A549 (cell line): ENCODE data around the gene KCTD6. TPM values are rescaled to one million over a fixed set of nuclear protein-coding genes. Genes with fewer than 3 reads are reported as not detected.

ENCODE experiments used
- ATAC-seq, 2 experiments: fragments of 200-7000 bp in 1 of 2; fragments of >200 bp in 1 of 2; cut with Nextera tagmentation in 1 of 2; cut with Tn5 transposase in 1 of 2; 3 replicates each; pipeline versions ENCODE4 v1.8.0 to v1.9.1; 2018 to 2020; ENCODE audit warnings: mild to moderate bottlenecking in 1 of 2, moderate library complexity in 1 of 2
- CTCF ChIA-PET: fragments of 300-600 bp; sonication (Branson Sonifier 250); formaldehyde crosslinking; extraction: SDS; loops from one replicate; lab custom pipeline; 2021; ENCODE audit warnings: antibody characterized with exemption, inconsistent platforms; lab: Yijun Ruan, JAX
- POLR2A ChIA-PET: fragments of 350-600 bp; formaldehyde crosslinking; extraction: SDS; loops from one replicate; lab custom pipeline; 2021; ENCODE audit warnings: antibody characterized with exemption, inconsistent platforms; lab: Yijun Ruan, JAX
- DNase-seq, 2 experiments: peaks; one replicate each; pipeline versions ENCODE4 v3.0.0 to v3.0.0-alpha.2; 2011 to 2016; ENCODE audit warnings: low read depth in 1 of 2, low spot score in 1 of 2
- FAIRE-seq: peaks from 2 replicates; lab custom pipeline; 2011; peaks lifted over from hg19 to GRCh38; lab: Jason Lieb, UNC
- H3K27ac ChIP-seq, 2 experiments: fragments of >200 bp; sonication (Bioruptor Twin); formaldehyde crosslinking; 3 replicates each; pipeline ENCODE4 v1.5.1; 2016 to 2017
- H3K4me1 ChIP-seq: fragments of >200 bp; sonication (Bioruptor Twin); formaldehyde crosslinking; 3 replicates; pipeline ENCODE4 v1.6.1; 2016
- H3K4me2 ChIP-seq: fragments of >200 bp; sonication (Bioruptor Twin); formaldehyde crosslinking; 3 replicates; pipeline ENCODE4 v1.6.1; 2016
- H3K4me3 ChIP-seq: fragments of >200 bp; sonication (Bioruptor Twin); formaldehyde crosslinking; 3 replicates; pipeline ENCODE4 v1.5.1; 2016
- H3K9me3 ChIP-seq: fragments of >200 bp; sonication (Bioruptor Twin); formaldehyde crosslinking; 3 replicates; pipeline ENCODE4 v1.6.1; 2016
- BHLHE40 ChIP-seq: IDR thresholded peaks from 2 replicates; pipeline ENCODE4 v1.6.1; 2012; ENCODE audit warnings: low read depth, low read length, inconsistent platforms
- CEBPB ChIP-seq, 2 experiments: fragments of >200 bp in 1 of 2; sonication (Bioruptor Twin) in 1 of 2; formaldehyde crosslinking in 1 of 2; IDR thresholded peaks; 2 replicates each; pipeline ENCODE4 v1.6.1; 2012 to 2016
- CHD4 ChIP-seq: fragments of 200-600 bp; sonication (generic); IDR thresholded peaks from 2 replicates; pipeline ENCODE4 v1.6.1; 2016; ENCODE audit warnings: antibody characterized with exemption, mild to moderate bottlenecking, borderline replicate concordance
- EHMT2 ChIP-seq: fragments of 200-600 bp; sonication (generic); IDR thresholded peaks from 2 replicates; pipeline ENCODE4 v1.6.1; 2016; ENCODE audit warnings: antibody characterized with exemption, low read depth, mild to moderate bottlenecking, moderate library complexity
- EP300 ChIP-seq, 2 experiments: fragments of >200 bp; sonication (Bioruptor Twin); formaldehyde crosslinking; IDR thresholded peaks; 2 replicates in 1 of 2; 3 replicates in 1 of 2; pipeline ENCODE4 v1.6.1; 2016 to 2017
- FOSB ChIP-seq: fragments of 250-450 bp; sonication (Bioruptor Pico); IDR thresholded peaks from 2 replicates; pipeline ENCODE4 v1.5.0; 2020; ENCODE audit warnings: mild to moderate bottlenecking, moderate library complexity
- HDAC2 ChIP-seq: fragments of 200-600 bp; sonication (generic); IDR thresholded peaks from 2 replicates; pipeline ENCODE4 v1.6.1; 2016
- HES2 ChIP-seq: fragments of >200 bp; sonication (Bioruptor Twin); formaldehyde crosslinking; IDR thresholded peaks from 2 replicates; pipeline ENCODE4 v1.6.1; 2016
- HOXB13 ChIP-seq: fragments of 250-450 bp; sonication (Bioruptor Pico); IDR thresholded peaks from 2 replicates; pipeline ENCODE4 v1.5.0; 2020; ENCODE audit warnings: low read depth, mild to moderate bottlenecking, moderate library complexity
- HOXB5 ChIP-seq: fragments of 250-450 bp; sonication (Bioruptor Pico); IDR thresholded peaks from 2 replicates; pipeline ENCODE4 v1.5.0; 2020; ENCODE audit warnings: mild to moderate bottlenecking, moderate library complexity
- KDM1A ChIP-seq: fragments of 200-600 bp; sonication (generic); IDR thresholded peaks from 2 replicates; pipeline ENCODE4 v1.6.1; 2016; ENCODE audit warnings: low read depth, mild to moderate bottlenecking
- KDM5A ChIP-seq: fragments of 200-600 bp; sonication (generic); IDR thresholded peaks from 2 replicates; pipeline ENCODE4 v1.6.1; 2016; ENCODE audit warnings: antibody characterized with exemption, mild to moderate bottlenecking
- MYC ChIP-seq: IDR thresholded peaks from 2 replicates; pipeline ENCODE4 v1.6.1; 2012; ENCODE audit warnings: mild to moderate bottlenecking, inconsistent platforms, low read length, improper control_type of control experiment, borderline replicate concordance
- NR3C1 ChIP-seq: fragments of >200 bp; sonication (Bioruptor Twin); formaldehyde crosslinking; IDR thresholded peaks from 3 replicates; pipeline ENCODE4 v1.6.1; 2017
- PHF8 ChIP-seq: fragments of 200-600 bp; sonication (generic); IDR thresholded peaks from 2 replicates; pipeline ENCODE4 v1.6.1; 2016; ENCODE audit warnings: low read depth, mild to moderate bottlenecking, antibody characterized with exemption, moderate library complexity, borderline replicate concordance
- POLR2AphosphoS2 ChIP-seq: conservative IDR thresholded peaks from 2 replicates; pipeline ENCODE4 v1.6.1; 2012; ENCODE audit warnings: low read length, improper control_type of control experiment, inconsistent platforms
- RARB ChIP-seq: fragments of 250-450 bp; sonication (Bioruptor Pico); IDR thresholded peaks from 2 replicates; pipeline ENCODE4 v1.8.0; 2021; ENCODE audit warnings: mild to moderate bottlenecking, moderate library complexity
- RNF2 ChIP-seq: fragments of 200-600 bp; sonication (generic); IDR thresholded peaks from 2 replicates; pipeline ENCODE4 v1.6.1; 2016; ENCODE audit warnings: low read depth, mild to moderate bottlenecking, antibody characterized with exemption, moderate library complexity, borderline replicate concordance
- SREBF2 ChIP-seq: fragments of 450-650 bp; IDR thresholded peaks from 2 replicates; pipeline ENCODE4 v1.6.1; 2014; ENCODE audit warnings: mild to moderate bottlenecking, moderate library complexity
- ZFP36 ChIP-seq: fragments of 450-650 bp; IDR thresholded peaks from 2 replicates; pipeline ENCODE4 v1.6.1; 2014; ENCODE audit warnings: borderline replicate concordance; ENCODE audit not compliant: partially characterized antibody
- ZSCAN20 ChIP-seq: fragments of 250-450 bp; sonication (Bioruptor Pico); IDR thresholded peaks from 2 replicates; pipeline ENCODE4 v1.8.0; 2022; ENCODE audit warnings: mild to moderate bottlenecking, moderate library complexity
- WGBS: methylation state at CpG from one replicate; pipeline ENCODE4 v1.1.6; 2017; ENCODE audit errors: missing lambda C conversion rate; 5-methylcytosine and 5-hydroxymethylcytosine counted together
- polyA plus RNA-seq, 4 experiments: library from polyadenylated mRNA; depleted of rRNA in 3 of 4; stranded (reverse); fragments of >200 nt; fragmentation: RNase III in 1 of 4; extraction: RNeasy Plus Mini Kit Qiagen cat#74134 plus additional on column Dnase treatment in 1 of 4; gene quantifications; 2 replicates in 3 of 4; 3 replicates in 1 of 4; pipeline ENCODE4 v1.2.3, GENCODE V29; 2011 to 2017
- TF ChIP-seq, protein P1 (sequence below): fragments of >200 bp; sonication (Bioruptor Twin); formaldehyde crosslinking; IDR thresholded peaks from 3 replicates; pipeline ENCODE4 v1.6.1; 2016
- TF ChIP-seq, protein P2 (sequence below): fragments of 250-450 bp; sonication (Bioruptor Pico); IDR thresholded peaks from 2 replicates; pipeline ENCODE4 v1.5.0; 2021; ENCODE audit warnings: mild to moderate bottlenecking, moderate library complexity, borderline replicate concordance
- TF ChIP-seq, protein P3 (sequence below): IDR thresholded peaks from 2 replicates; pipeline ENCODE4 v1.6.1; 2012

Gene KCTD6
- polyA plus RNA-seq, 2 of the 4 experiments (the other 2 are of a cell fraction): 8.1 to 24.4 TPM

GRCh38 chr3:58496206-58496857, 4.4 kb downstream of the KCTD6 start:
- TF ChIP-seq, protein P1, sequence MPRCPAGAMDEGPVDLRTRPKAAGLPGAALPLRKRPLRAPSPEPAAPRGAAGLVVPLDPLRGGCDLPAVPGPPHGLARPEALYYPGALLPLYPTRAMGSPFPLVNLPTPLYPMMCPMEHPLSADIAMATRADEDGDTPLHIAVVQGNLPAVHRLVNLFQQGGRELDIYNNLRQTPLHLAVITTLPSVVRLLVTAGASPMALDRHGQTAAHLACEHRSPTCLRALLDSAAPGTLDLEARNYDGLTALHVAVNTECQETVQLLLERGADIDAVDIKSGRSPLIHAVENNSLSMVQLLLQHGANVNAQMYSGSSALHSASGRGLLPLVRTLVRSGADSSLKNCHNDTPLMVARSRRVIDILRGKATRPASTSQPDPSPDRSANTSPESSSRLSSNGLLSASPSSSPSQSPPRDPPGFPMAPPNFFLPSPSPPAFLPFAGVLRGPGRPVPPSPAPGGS: no peak
- TF ChIP-seq ZFP36: no peak
- no peak for TF ChIP-seq KDM1A
- TF ChIP-seq HES2: no peak
- TF ChIP-seq, protein P2, sequence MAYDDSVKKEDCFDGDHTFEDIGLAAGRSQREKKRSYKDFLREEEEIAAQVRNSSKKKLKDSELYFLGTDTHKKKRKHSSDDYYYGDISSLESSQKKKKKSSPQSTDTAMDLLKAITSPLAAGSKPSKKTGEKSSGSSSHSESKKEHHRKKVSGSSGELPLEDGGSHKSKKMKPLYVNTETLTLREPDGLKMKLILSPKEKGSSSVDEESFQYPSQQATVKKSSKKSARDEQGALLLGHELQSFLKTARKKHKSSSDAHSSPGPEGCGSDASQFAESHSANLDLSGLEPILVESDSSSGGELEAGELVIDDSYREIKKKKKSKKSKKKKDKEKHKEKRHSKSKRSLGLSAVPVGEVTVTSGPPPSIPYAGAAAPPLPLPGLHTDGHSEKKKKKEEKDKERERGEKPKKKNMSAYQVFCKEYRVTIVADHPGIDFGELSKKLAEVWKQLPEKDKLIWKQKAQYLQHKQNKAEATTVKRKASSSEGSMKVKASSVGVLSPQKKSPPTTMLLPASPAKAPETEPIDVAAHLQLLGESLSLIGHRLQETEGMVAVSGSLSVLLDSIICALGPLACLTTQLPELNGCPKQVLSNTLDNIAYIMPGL (CRISPR knock-in tag): no peak
- no peak for TF ChIP-seq EHMT2
- TF ChIP-seq, protein P3, sequence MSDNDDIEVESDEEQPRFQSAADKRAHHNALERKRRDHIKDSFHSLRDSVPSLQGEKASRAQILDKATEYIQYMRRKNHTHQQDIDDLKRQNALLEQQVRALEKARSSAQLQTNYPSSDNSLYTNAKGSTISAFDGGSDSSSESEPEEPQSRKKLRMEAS: no peak
- no peak for TF ChIP-seq HOXB5 (CRISPR knock-in tag)
- TF ChIP-seq RNF2: no peak
- TF ChIP-seq RARB (CRISPR knock-in tag): no peak
- no peak for TF ChIP-seq CEBPB (IDR thresholded peaks at IDR 0.05)
- TF ChIP-seq ZSCAN20 (CRISPR knock-in tag): no peak
- TF ChIP-seq SREBF2: no peak
- no peak for TF ChIP-seq PHF8
- no peak for TF ChIP-seq KDM5A
- no peak for TF ChIP-seq CHD4
- TF ChIP-seq HDAC2: no peak
- TF ChIP-seq FOSB (CRISPR knock-in tag): no peak
- TF ChIP-seq POLR2AphosphoS2: no peak
- no peak for TF ChIP-seq HOXB13 (CRISPR knock-in tag)
- CTCF ChIA-PET: interaction anchor here (0.6 to 2.0 kb wide), 2 partner anchors 33 to 35 kb away, joined by 3 to 10 read pairs; no protein-coding TSS in a partner anchor
- FAIRE-seq (no peak), DNase-seq (no peak), ATAC-seq (no peak)
- 88% methylated on average over 5 of the region's 5 CpGs for WGBS
- Histone ChIP-seq H3K4me2 (no peak overlapping the region), H3K9me3 (no peaks in the 10 kb centered on the region), H3K4me3 (no peak overlapping the region), H3K27ac (no peak overlapping the region), H3K4me1 (peaks cover 32% of the 10 kb centered on the region)
- POLR2A ChIA-PET: no interaction called here

GRCh38 chr3:58497097-58497496, 5.2 kb downstream of the KCTD6 start:
- Histone ChIP-seq H3K9me3 (no peaks in the 10 kb centered on the region), H3K27ac (no peak overlapping the region; a peak in 1 of 6 replicates), H3K4me3 (no peak overlapping the region), H3K4me2 (0 out of 3 replicates have a peak overlapping the region, but pooled peaks have one; percentile 5), H3K4me1 (peaks cover 32% of the 10 kb centered on the region)
- ATAC-seq (no peak), DNase-seq (no peak), FAIRE-seq (no peak)
- ChIA-PET POLR2A (no interaction called here), CTCF (interaction anchor here (0.6 kb wide), 1 partner anchor 34 kb away, joined by 3 read pairs; no protein-coding TSS in a partner anchor)
- TF ChIP-seq POLR2AphosphoS2: no peak
- TF ChIP-seq RARB (CRISPR knock-in tag): no peak
- no peak for TF ChIP-seq BHLHE40
- no peak for TF ChIP-seq CHD4
- no peak for TF ChIP-seq NR3C1
- TF ChIP-seq MYC: no peak
- TF ChIP-seq EP300 (IDR thresholded peaks at IDR 0.05): no peak
- 14% methylated on average over 1 of the region's 1 CpG for WGBS
